ENCODE data around the gene CDH23.

DNA sequence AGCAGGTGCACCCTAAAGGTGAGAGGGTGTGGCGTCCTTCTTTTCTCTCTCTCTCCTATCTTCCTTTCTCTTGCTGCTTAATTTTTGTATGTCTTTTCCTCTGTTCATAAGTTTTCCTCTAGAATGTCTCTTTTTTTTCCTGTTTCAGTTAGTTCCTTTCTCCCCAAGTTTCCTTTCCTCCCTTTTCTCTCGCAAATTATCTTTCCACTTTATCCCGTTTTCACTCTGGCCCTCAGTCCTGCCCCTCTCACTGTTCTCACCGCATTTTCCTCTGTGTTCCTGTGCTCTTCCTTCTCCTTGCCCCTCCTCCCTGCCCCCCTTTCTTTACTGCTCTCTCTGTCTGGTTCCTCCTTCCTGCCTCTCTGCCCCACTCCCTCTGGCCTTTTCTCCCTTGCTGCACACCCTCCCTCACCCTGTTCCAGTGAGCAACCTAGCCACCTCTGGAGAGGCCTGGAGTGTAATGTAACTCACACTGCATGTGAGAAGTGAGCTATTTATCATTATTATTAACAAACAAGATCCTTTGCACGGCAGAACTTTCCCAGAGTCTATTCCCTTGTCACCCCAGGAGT lies 164.4 kb downstream of the CDH23 start:
- no peak for TF ChIP-seq POLR2A (IDR thresholded peaks at IDR 0.05; ENCODE audit: low read length)
- TF ChIP-seq GATA1 (IDR thresholded peaks at IDR 0.05; ENCODE audit: low read depth, low read length) = no peak

Data from erythroblast (primary cell).